ENCODE measurements around the gene TRIM28.
"Not testable (repeated sequence)": the region's sequence is repeated elsewhere in the genome, so short reads cannot be mapped to it uniquely, and the experiment has no call there.

TRIM28 gene

GRCh38 chr19:58520257-58520599 is 23.6 kb upstream of the TRIM28 start:
- Histone ChIP-seq H3K27me3 (ENCODE audit: insufficient read depth, low read length) (no peaks in the 10 kb centered on the region), H2AFZ (ENCODE audit: low read length, unreplicated experiment) (peak overlapping the region; percentile 20), H3K79me2 (ENCODE audit: control insufficient read depth, insufficient read depth, low read length, unreplicated experiment) (peaks cover 21% of the 10 kb centered on the region), H3K27ac (ENCODE audit: low read depth, low read length) (peak overlapping the region; percentile 77), H3K36me3 (ENCODE audit: insufficient read depth, low read length) (no peaks in the 10 kb centered on the region), H3K4me3 (ENCODE audit: low read depth, low read length) (peak overlapping the region; percentile 82), H3K4me1 (ENCODE audit: control insufficient read depth, insufficient read depth, low read length, unreplicated experiment) (peaks cover 6% of the 10 kb centered on the region)

- Histone ChIP-seq H2AFZ (ENCODE audit: low read length, unreplicated experiment) (no peak overlapping the region), H3K4me3 (ENCODE audit: low read depth, low read length) (no peak overlapping the region), H3K27ac (ENCODE audit: low read depth, low read length) (no peak overlapping the region)
These were observed 22.2 kb upstream of the TRIM28 start for GRCh38 chr19:58521651-58522050.

GRCh38 chr19:58522709-58523108 is 21.2 kb upstream of the TRIM28 start:
- H3K27me3 ChIP-seq (ENCODE audit: insufficient read depth, low read length) = no peaks in the 10 kb centered on the region
- H3K4me3 ChIP-seq (ENCODE audit: low read depth, low read length) = no peak overlapping the region
- H2AFZ ChIP-seq (ENCODE audit: low read length, unreplicated experiment) = no peak overlapping the region
- H3K4me1 ChIP-seq (ENCODE audit: control insufficient read depth, insufficient read depth, low read length, unreplicated experiment) = peaks cover 6% of the 10 kb centered on the region
- no peak overlapping the region for H3K27ac ChIP-seq (ENCODE audit: low read depth, low read length)
- H3K36me3 ChIP-seq (ENCODE audit: insufficient read depth, low read length) = no peaks in the 10 kb centered on the region
- peaks cover 10% of the 10 kb centered on the region for H3K79me2 ChIP-seq (ENCODE audit: control insufficient read depth, insufficient read depth, low read length, unreplicated experiment)

More at GRCh38 chr19:58521651-58522050, 22.2 kb upstream of the TRIM28 start:
- Histone ChIP-seq H3K4me1 (ENCODE audit: control insufficient read depth, insufficient read depth, low read length, unreplicated experiment) (peaks cover 6% of the 10 kb centered on the region), H3K79me2 (ENCODE audit: control insufficient read depth, insufficient read depth, low read length, unreplicated experiment) (peaks cover 18% of the 10 kb centered on the region), H3K36me3 (ENCODE audit: insufficient read depth, low read length) (no peaks in the 10 kb centered on the region), H3K27me3 (ENCODE audit: insufficient read depth, low read length) (no peaks in the 10 kb centered on the region)

GRCh38 chr19:58529405-58529804 is 14.5 kb upstream of the TRIM28 start:
- peaks cover 20% of the 10 kb centered on the region; the same call in 1 of the 2 replicates for H3K27me3 ChIP-seq (ENCODE audit: insufficient read depth, low read length)
- no peaks in the 10 kb centered on the region for H3K4me1 ChIP-seq (ENCODE audit: control insufficient read depth, insufficient read depth, low read length, unreplicated experiment)
- no peak overlapping the region for H2AFZ ChIP-seq (ENCODE audit: low read length, unreplicated experiment)

GRCh38 chr19:58531034-58531840 is 12.6 kb upstream of the TRIM28 start:
- Histone ChIP-seq H3K79me2 (ENCODE audit: control insufficient read depth, insufficient read depth, low read length, unreplicated experiment) (no peaks in the 10 kb centered on the region), H3K27me3 (ENCODE audit: insufficient read depth, low read length) (peaks cover 20% of the 10 kb centered on the region; the same call in 1 of the 2 replicates)

More at GRCh38 chr19:58529405-58529804, 14.5 kb upstream of the TRIM28 start:
- no peaks in the 10 kb centered on the region for H3K79me2 ChIP-seq (ENCODE audit: control insufficient read depth, insufficient read depth, low read length, unreplicated experiment)
- no peak overlapping the region for H3K4me3 ChIP-seq (ENCODE audit: low read depth, low read length)
- H3K27ac ChIP-seq (ENCODE audit: low read depth, low read length) = no peak overlapping the region
- no peaks in the 10 kb centered on the region for H3K36me3 ChIP-seq (ENCODE audit: insufficient read depth, low read length)

GRCh38 chr19:58535857-58536256 is 8.0 kb upstream of the TRIM28 start:
- Histone ChIP-seq H3K79me2 (ENCODE audit: control insufficient read depth, insufficient read depth, low read length, unreplicated experiment) (no peaks in the 10 kb centered on the region), H3K4me1 (ENCODE audit: control insufficient read depth, insufficient read depth, low read length, unreplicated experiment) (no peaks in the 10 kb centered on the region), H3K36me3 (ENCODE audit: insufficient read depth, low read length) (no peaks in the 10 kb centered on the region), H3K4me3 (ENCODE audit: low read depth, low read length) (no peak overlapping the region), H3K27me3 (ENCODE audit: insufficient read depth, low read length) (peaks cover 33% of the 10 kb centered on the region), H2AFZ (ENCODE audit: low read length, unreplicated experiment) (no peak overlapping the region), H3K27ac (ENCODE audit: low read depth, low read length) (no peak overlapping the region)

More at GRCh38 chr19:58531034-58531840, 12.6 kb upstream of the TRIM28 start:
- Histone ChIP-seq H2AFZ (ENCODE audit: low read length, unreplicated experiment) (no peak overlapping the region), H3K36me3 (ENCODE audit: insufficient read depth, low read length) (no peaks in the 10 kb centered on the region), H3K4me3 (ENCODE audit: low read depth, low read length) (no peak overlapping the region), H3K4me1 (ENCODE audit: control insufficient read depth, insufficient read depth, low read length, unreplicated experiment) (no peaks in the 10 kb centered on the region), H3K27ac (ENCODE audit: low read depth, low read length) (no peak overlapping the region)

GRCh38 chr19:58536852-58537798 is 6.7 kb upstream of the TRIM28 start:
- Histone ChIP-seq H3K27me3 (ENCODE audit: insufficient read depth, low read length) (peaks cover 21% of the 10 kb centered on the region), H3K4me3 (ENCODE audit: low read depth, low read length) (no peak overlapping the region), H3K79me2 (ENCODE audit: control insufficient read depth, insufficient read depth, low read length, unreplicated experiment) (no peaks in the 10 kb centered on the region), H3K36me3 (ENCODE audit: insufficient read depth, low read length) (no peaks in the 10 kb centered on the region), H3K4me1 (ENCODE audit: control insufficient read depth, insufficient read depth, low read length, unreplicated experiment) (no peaks in the 10 kb centered on the region), H2AFZ (ENCODE audit: low read length, unreplicated experiment) (no peak overlapping the region), H3K27ac (ENCODE audit: low read depth, low read length) (no peak overlapping the region)

- H3K79me2 ChIP-seq (ENCODE audit: control insufficient read depth, insufficient read depth, low read length, unreplicated experiment) = no peaks in the 10 kb centered on the region
- peak overlapping the region; percentile 7 for H2AFZ ChIP-seq (ENCODE audit: low read length, unreplicated experiment)
These were observed 5.4 kb upstream of the TRIM28 start for GRCh38 chr19:58538257-58539168.

GRCh38 chr19:58539169-58539559 is 4.7 kb upstream of the TRIM28 start:
- H3K4me1 ChIP-seq (ENCODE audit: control insufficient read depth, insufficient read depth, low read length, unreplicated experiment); H2AFZ ChIP-seq (ENCODE audit: low read length, unreplicated experiment); H3K36me3 ChIP-seq (ENCODE audit: insufficient read depth, low read length); H3K27ac ChIP-seq (ENCODE audit: low read depth, low read length); H3K79me2 ChIP-seq (ENCODE audit: control insufficient read depth, insufficient read depth, low read length, unreplicated experiment); H3K4me3 ChIP-seq (ENCODE audit: low read depth, low read length): not testable (repeated sequence)
- H3K27me3 ChIP-seq (ENCODE audit: insufficient read depth, low read length) = peaks cover 19% of the 10 kb centered on the region

More at GRCh38 chr19:58538257-58539168, 5.4 kb upstream of the TRIM28 start:
- Histone ChIP-seq H3K36me3 (ENCODE audit: insufficient read depth, low read length) (no peaks in the 10 kb centered on the region), H3K4me1 (ENCODE audit: control insufficient read depth, insufficient read depth, low read length, unreplicated experiment) (no peaks in the 10 kb centered on the region), H3K4me3 (ENCODE audit: low read depth, low read length) (peak overlapping the region; percentile 51), H3K27me3 (ENCODE audit: insufficient read depth, low read length) (peaks cover 19% of the 10 kb centered on the region), H3K27ac (ENCODE audit: low read depth, low read length) (no peak overlapping the region)
